C4-2B (cell line): Measurements from ENCODE around the gene LRP1B.

Experiments
- CTCF ChIP-seq: fragments of 450-650 bp; conservative IDR thresholded peaks from 2 replicates; pipeline ENCODE4 v1.5.1; 2017; ENCODE audit warnings: mild to moderate bottlenecking
- ZFX ChIP-seq: fragments of 450-650 bp; IDR thresholded peaks from 2 replicates; pipeline ENCODE4 v1.6.1; 2017

GRCh38 chr2:140465301-140465700 is 1665.5 kb downstream of the LRP1B start:
- no peak for TF ChIP-seq CTCF
- no peak for TF ChIP-seq ZFX
